ENCODE data around the gene MRPL47. TPM values are rescaled to one million over a fixed set of nuclear protein-coding genes. Genes with fewer than 3 reads are reported as not detected.
"Not testable (repeated sequence)": the region's sequence is repeated elsewhere in the genome, so short reads cannot be mapped to it uniquely, and the experiment has no call there.

Gene MRPL47
- total RNA-seq, 4 donors from 2014 or later = 26.1 to 39.1 (median 32.1) TPM

DNA sequence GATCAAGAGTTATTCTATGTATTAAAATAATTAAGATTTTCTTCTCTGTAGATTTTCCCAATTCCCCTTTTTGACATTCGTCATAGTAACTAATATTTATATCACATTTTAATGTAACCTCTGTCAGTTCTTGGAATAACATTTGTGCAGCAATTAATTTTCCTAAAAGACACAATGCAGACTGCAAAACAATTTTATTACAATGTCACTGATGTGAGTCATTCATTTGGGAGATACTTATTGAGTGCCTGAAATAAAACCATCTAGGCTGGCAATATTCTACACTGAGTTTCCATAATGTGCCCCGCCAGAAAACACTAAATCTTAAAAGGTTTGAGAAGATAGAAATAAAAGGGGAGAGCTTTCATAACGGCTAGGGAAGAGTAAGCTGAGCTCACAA lies 41.7 kb upstream of the MRPL47 start:
- Histone ChIP-seq H3K36me3 (no peaks in the 10 kb centered on the region), H3K27me3 (no peaks in the 10 kb centered on the region), H3K9me3 (no peaks in the 10 kb centered on the region), H3K27ac (no peak overlapping the region), H3K4me1 (peaks cover 0 to 11% of the 10 kb centered on the region in 2 donors), H3K4me3 (replicated peaks in 1 of 3) (no peak overlapping the region)
- TF ChIP-seq, protein P1, sequence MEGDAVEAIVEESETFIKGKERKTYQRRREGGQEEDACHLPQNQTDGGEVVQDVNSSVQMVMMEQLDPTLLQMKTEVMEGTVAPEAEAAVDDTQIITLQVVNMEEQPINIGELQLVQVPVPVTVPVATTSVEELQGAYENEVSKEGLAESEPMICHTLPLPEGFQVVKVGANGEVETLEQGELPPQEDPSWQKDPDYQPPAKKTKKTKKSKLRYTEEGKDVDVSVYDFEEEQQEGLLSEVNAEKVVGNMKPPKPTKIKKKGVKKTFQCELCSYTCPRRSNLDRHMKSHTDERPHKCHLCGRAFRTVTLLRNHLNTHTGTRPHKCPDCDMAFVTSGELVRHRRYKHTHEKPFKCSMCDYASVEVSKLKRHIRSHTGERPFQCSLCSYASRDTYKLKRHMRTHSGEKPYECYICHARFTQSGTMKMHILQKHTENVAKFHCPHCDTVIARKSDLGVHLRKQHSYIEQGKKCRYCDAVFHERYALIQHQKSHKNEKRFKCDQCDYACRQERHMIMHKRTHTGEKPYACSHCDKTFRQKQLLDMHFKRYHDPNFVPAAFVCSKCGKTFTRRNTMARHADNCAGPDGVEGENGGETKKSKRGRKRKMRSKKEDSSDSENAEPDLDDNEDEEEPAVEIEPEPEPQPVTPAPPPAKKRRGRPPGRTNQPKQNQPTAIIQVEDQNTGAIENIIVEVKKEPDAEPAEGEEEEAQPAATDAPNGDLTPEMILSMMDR (IDR thresholded peaks at IDR 0.05) = no peak
- TF ChIP-seq POLR2A (IDR thresholded peaks at IDR 0.05) = no peak
- 84% methylated on average over 3 of the region's 3 CpGs for WGBS, 2 donors
- DNase-seq = no peak
- intact Hi-C loops (cut with DNase I) = no loop called here

GRCh38 chr3:179643837-179644236 lies 39.4 kb upstream of the MRPL47 start:
- H3K27me3 ChIP-seq; DNase-seq; intact Hi-C loops (cut with DNase I); H3K4me3 ChIP-seq (replicated peaks in 1 of 3); H3K9me3 ChIP-seq; H3K36me3 ChIP-seq: not testable (repeated sequence)
- Histone ChIP-seq H3K27ac (peak overlapping the region; percentile 75 to 91 (median 84)), H3K4me1 (peaks cover 0 to 11% of the 10 kb centered on the region in 2 donors)
- 89 to 93% methylated on average over 8 of the region's 8 CpGs for WGBS, 2 donors

GRCh38 chr3:179642871-179643270 lies 38.4 kb upstream of the MRPL47 start:
- H3K27ac ChIP-seq = no peak overlapping the region
- H3K4me3 ChIP-seq (replicated peaks in 1 of 3) = no peak overlapping the region
- TF ChIP-seq, protein P1 (IDR thresholded peaks at IDR 0.05) = no peak
- no peak for TF ChIP-seq POLR2A (IDR thresholded peaks at IDR 0.05)
- H3K9me3 ChIP-seq = no peaks in the 10 kb centered on the region
- no peaks in the 10 kb centered on the region for H3K36me3 ChIP-seq
- DNase-seq = no peak
- H3K4me1 ChIP-seq = peaks cover 0 to 11% of the 10 kb centered on the region in 2 donors
- no peaks in the 10 kb centered on the region for H3K27me3 ChIP-seq
- intact Hi-C loops (cut with DNase I) = no loop called here
- WGBS, 2 donors = 94 to 96% methylated on average over 2 to 3 of the region's 3 CpGs

DNA sequence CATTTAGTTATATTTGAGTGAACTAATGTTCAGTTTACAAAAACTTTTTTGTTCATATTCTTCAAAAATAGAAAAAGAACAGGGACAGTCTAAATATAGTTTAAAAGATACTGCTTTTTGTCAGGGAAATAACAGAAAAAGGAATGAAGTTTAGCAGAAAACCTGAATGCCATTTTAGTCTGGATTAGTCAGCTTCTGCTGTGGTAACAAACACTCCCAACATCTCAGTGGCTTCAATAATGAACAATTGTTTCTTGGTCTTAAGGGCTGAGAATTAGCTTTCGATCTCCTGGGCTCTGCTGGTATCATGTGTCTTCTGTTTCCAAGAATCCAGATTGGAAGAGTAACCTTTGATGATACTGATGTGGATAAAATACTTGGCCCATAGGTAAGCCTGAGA lies 36.0 kb upstream of the MRPL47 start:
- Histone ChIP-seq H3K9me3 (no peaks in the 10 kb centered on the region), H3K27me3 (no peaks in the 10 kb centered on the region), H3K4me3 (replicated peaks in 1 of 3) (no peak overlapping the region), H3K27ac (no peak overlapping the region), H3K36me3 (no peaks in the 10 kb centered on the region), H3K4me1 (peaks cover 0 to 11% of the 10 kb centered on the region in 2 donors)
- no peak for TF ChIP-seq POLR2A (IDR thresholded peaks at IDR 0.05)
- TF ChIP-seq, protein P1 (IDR thresholded peaks at IDR 0.05) = no peak
- no peak for DNase-seq
- 96 to 98% methylated on average over 1 of the region's 1 CpG for WGBS, 2 donors
- intact Hi-C loops (cut with DNase I) = no loop called here

- Histone ChIP-seq H3K4me3 (replicated peaks in 1 of 3) (no peak overlapping the region), H3K4me1 (no peaks in the 10 kb centered on the region), H3K9me3 (no peaks in the 10 kb centered on the region), H3K27ac (no peak overlapping the region), H3K27me3 (no peaks in the 10 kb centered on the region), H3K36me3 (no peaks in the 10 kb centered on the region)
- intact Hi-C loops (cut with DNase I) = no loop called here
- 86 to 87% methylated on average over 3 of the region's 3 CpGs for WGBS, 2 donors
- no peak for DNase-seq
- TF ChIP-seq, protein P1 (IDR thresholded peaks at IDR 0.05) = no peak
- no peak for TF ChIP-seq POLR2A (IDR thresholded peaks at IDR 0.05)
Measured at GRCh38 chr3:179630753-179631451, 26.5 kb upstream of the MRPL47 start.

Data from thyroid gland (tissue), 4 donors.